ENCODE data around the gene PCNX2.
"Not testable (repeated sequence)": the region's sequence is repeated elsewhere in the genome, so short reads cannot be mapped to it uniquely, and the experiment has no call there.

The PCNX2 gene

DNA sequence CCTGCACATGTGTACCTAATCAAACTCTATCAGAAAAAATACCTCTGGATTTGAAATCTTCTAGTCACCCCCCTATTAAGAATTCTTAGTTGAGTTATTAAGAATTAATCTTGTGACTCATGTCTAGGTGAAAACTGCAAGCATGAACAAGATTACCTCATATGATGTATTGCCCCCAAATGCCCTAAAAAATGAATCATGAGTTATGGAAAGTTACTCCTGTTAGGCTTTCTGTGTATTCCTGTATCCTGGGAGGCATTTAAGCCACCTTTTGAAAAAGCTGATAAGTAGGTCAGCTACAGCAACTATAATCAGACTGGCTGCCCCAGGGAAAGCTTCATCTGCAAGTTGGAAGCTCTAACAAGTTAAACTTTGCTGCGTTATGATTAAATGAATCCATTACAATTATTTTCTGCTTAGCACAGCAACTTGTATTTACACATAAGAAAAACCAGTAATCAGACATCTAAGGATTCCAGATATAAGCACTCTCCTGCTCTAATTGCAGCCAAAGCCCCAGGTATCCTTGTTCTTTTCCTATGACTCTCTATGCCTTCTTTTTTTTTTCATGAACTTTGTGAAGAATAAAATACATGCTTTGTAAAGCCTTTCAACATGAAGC, 197.5 kb downstream of the PCNX2 start:
- no peak for DNase-seq (ENCODE audit: low read depth)

DNA sequence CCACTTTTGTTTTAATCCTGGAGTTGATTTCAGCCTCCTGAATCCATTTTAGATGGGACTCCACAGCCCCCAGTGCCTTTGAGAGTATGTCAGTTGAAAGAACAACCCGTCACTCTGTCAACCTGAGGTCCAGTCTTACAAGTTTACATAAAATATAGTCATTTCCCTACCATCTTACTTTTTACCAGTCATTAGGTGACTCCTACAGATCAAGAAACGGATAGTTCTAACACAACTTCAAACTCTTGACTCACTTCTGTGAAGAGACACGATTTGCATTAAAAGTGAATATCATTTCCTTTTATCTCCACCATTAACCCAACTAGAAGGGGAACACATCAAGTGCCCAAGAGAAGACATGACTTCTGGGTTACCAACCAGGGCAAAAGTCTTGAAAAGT, 198.0 kb downstream of the PCNX2 start:
- DNase-seq (ENCODE audit: low read depth) = no peak

DNA sequence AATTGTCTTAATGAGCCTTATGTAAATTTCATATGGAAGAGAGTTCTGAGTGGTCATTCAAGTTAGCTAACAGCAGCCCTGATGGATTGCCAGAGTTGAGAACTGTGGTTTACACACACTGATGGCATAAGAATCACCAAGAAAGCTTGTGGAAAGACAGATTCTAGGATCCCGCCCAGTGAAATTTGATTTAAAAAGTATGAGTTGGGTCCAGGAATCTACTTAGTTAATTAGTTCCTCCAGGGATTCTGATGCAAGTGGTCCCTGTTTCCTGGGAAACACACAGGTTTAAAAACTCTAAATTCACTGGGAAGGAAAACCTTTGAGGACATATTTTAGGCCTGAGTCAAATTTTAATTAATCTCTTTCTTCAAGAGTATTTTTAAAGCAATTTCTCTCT, 200.8 kb downstream of the PCNX2 start:
- no peak for DNase-seq (ENCODE audit: low read depth)

DNA sequence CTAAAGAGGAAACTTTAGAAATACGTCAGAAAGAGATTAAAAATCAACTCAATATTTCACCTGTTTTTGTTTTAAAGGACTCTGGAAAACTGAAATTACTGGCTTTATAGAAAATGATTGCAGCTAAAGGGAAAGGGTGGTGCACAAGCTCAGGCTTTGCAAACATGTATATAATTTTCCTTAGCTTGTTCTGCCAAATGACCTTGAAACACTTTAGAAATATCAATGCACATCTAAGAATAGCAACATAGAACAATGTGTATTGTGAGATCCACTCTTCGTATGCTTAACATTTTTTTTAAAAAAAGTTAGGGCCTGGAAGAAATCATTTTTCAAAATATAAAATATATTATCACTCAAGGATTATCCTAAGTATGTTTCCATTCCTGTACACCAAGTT, 201.3 kb downstream of the PCNX2 start:
- no peak for DNase-seq (ENCODE audit: low read depth)

DNA sequence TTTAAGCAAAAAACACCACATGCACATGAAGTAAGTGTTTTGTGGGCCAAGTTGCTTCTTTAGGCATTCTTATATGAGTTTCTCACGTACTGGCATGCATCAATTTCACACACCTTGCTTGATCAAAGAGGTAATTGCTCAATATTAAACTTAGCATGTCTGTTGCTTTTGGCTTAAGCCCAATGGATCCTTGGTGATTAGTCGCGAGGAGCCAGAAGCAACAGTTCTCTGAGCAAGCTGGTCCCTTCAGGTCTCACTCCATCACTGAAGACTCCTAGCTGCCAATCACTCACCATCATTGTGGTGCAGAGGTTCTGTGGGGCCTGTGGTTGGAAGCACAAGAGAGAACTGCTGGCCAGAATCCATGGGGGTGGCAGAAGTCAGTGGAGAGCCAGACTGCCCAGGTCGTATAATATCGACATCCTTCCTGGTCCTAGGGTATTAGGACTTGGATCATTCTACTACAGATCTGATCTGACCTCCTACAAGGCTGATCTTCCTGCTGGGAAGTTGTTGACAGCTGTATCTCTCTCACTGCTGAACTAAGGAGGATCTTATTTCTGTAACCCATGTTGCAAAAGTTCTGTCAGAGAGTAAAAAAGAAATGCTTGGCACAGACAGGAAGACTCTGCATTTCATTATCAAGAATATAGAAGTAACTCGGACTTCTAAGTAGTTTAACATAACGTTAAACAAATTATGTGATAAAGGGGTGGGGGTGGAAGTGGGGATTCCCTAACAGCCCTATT, 204.6 kb downstream of the PCNX2 start:
- no peak for DNase-seq (ENCODE audit: low read depth)

DNA sequence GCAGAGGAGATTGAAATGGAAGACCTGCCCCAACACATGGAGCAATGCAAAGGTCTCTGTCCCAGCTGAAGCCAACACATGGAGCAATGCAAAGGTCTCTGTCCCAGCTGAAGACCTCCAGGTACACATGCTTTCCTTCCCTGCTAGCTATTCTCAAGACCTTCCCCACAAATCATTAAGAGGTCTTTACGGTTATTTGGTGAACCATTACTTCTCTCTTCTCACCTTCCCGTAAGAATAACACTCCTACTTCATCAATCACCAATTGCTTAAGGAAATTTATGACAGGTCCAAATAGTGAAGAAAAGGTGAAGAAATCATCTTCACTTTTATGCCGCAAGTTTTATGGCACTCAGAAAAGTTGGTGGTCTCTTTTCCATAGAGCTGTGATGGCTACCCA, 206.3 kb downstream of the PCNX2 start:
- DNase-seq (ENCODE audit: low read depth) = no peak

DNA sequence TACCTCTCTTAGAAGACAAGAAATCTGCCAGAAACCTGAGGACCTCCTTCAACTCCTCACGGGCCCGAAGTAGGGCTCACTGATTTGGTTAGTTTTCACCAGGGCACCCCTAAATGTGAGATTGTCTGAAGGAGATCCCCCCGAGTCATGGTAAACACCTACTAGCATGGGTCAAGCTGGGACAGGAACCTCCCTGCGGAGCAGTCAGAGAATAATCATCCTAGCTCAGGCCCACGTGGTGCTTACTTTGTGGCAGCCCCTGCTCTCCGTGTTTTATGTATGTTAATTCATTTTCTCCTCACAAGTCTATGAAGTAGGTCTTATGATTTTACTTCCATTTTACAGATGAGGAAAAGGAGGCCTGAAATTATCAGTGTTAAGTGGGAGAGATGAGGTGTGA, 206.9 kb downstream of the PCNX2 start:
- DNase-seq (ENCODE audit: low read depth) = no peak

DNA sequence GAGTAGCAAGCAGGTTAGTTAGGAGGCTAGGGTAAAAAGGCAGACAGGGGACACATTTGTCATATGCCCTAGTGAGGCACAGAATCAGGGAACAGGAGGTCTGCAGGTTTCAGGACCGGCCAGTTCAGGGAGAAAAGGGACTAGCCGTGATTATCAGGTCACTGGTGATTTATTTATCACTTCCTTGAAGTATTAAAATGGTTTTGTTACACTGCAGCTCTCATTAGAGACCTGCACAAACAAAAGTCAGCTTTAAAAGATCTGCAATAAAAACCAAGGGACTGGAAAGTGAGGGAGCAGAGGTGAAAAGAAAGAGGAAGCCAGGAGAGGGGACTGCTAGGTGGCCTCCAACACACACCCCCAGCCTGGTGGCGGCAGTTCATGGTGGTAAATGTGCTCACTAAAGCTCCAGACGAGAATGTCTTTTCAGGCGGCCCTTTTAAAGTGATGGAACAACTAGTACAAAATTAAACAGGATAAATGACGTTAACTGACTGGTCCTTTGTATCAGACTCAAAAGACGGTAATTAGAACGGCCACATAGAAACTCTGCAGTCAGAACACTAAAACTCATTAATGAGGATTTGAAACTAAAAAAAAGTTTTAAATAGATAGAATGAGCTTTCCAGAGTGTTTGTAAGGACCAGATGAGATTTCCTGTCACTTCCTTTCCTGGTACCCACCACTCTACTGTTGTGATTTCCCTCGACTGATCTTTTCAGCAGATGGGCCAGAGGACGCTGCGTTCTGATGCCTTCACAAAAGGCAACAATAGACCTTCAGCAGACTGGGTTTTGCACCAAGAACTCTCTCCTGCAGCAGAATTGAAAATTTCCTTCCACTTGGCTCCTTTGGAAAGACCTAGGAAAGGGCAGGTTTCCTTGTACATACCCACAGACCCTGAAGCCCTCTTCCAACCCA, 208.3 kb downstream of the PCNX2 start:
- no peak for DNase-seq (ENCODE audit: low read depth)

DNA sequence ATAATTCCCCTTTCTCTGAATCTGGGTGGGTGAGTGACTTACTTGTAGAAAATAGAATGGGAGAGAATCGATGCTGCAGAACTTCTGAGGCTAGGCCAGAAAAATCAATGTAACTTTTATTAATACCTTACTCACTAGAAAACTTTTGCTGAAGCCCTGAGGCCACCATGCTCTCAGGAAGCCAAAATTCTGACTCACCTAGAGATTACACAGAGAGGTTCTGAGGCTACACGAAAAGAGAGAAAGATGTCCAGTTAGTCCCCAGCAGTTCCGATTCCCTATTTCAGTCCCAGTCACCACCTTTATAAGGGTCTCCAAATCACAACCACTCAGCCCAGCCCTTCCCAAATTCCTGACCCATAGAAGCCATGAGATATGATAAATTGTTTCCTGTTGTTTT, 210.0 kb downstream of the PCNX2 start:
- no peak for DNase-seq (ENCODE audit: low read depth)

DNA sequence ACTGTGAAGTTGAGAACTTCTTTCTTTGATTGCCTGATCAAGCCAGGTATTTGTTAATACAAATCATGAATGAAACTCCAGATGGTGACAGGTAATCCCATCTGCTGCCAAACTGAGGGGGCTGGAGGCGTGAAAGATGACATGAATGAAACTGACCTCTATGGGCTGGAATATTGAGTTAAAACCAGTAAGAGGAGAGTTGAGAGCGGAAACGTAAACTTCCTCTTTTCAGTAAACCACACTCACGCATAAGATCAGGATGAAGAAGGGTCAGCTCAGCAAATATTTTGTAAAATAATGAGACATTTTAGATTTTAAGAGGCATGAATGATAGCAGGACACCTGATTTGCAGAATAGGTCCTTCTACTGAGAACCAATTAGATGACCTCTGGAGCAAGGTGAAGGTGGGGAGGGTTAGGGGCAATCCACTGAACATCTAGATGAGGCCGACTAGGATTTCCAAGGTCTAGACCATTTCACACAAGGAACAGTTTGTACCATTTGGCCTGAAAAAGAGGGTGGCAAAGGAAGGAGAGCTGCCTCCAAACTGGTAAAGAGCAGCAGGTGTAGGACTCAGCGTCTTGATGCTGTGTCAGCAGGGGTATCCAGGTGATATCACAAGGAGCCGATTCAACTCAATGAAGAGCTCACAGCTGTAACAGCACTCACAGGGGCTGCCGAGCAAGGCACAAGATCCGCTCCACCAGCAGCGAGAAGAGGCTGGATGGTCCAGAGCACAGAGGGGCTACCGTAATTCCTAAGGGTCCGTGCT, 212.6 kb downstream of the PCNX2 start:
- no peak for DNase-seq (ENCODE audit: low read depth)

DNA sequence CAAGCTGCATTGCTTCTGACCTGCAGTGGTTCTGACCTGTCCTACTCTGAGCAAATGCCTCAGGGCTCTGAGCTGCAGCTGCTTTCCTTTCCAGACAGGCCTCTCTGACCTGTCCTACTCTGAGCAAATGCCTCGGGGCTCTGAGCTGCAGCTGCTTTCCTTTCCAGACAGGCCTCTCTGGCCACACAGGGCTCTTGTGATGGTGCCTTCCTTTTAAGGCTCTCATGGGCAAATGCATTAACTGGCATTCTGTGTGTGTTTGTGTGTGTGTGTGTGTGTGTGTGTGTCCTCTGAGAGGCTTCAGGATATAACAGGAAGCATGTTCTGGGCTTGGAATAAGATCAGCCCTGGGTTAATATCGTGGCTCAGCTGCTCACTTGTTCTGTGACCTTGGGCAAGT, 213.8 kb downstream of the PCNX2 start:
- DNase-seq (ENCODE audit: low read depth) = no peak

DNA sequence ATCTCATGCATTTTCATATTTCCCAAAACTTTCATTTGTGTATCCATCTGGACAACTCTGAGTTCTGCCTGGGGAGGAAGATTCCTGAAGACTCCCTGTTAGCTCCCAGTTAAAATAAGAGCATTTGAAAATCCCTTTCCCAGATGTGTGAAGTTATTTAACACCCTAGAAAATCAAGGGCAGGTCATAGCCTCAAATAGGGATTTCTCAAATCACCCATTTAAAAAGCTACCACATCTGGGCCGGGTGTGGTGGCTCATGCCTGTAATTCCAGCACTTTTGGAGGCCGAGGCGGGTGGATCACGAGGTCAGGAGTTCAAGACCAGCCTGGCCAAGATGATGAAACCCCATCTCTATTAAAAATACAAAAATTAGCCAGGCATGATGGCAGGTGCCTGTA, 214.7 kb downstream of the PCNX2 start:
- DNase-seq (ENCODE audit: low read depth) = not testable (repeated sequence)

DNA sequence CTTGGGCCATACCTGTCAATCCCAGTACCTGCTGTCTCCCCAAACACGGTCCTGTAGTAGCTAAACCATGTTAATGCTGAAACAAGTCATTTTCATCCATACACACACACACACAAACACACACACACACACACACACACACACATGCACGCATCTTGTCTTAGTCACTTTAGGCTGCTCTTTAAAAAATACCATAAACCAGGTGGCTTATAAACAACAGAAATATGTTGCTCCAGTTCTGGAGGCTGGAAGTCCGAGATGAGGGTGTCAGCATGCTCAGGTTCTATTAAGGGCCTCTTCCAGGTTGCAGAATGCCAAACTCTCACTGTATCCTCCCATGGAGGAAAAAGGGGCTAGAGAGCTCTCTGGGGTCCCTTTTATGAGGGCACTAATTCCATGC, 215.2 kb downstream of the PCNX2 start:
- DNase-seq (ENCODE audit: low read depth) = no peak

DNA sequence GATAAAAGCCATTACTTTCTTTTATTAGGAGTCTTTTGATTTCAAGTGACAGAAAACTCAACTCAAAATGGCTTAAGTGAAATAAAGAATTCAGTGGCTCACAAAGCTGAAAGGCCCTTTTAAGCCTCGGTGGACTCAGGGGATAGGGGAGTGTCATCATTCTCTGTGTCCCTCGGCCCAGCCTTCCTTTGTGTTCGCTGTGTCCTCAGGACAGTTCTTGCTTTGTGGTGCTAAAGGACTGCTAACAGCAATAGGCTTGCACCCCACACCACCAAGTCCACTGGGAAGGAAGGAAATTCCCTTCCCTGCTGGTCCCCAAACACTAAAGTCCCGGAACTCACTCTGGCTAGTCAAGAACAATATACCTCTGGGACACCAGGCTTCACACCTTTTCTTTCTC, 216.0 kb downstream of the PCNX2 start:
- DNase-seq (ENCODE audit: low read depth) = no peak

DNA sequence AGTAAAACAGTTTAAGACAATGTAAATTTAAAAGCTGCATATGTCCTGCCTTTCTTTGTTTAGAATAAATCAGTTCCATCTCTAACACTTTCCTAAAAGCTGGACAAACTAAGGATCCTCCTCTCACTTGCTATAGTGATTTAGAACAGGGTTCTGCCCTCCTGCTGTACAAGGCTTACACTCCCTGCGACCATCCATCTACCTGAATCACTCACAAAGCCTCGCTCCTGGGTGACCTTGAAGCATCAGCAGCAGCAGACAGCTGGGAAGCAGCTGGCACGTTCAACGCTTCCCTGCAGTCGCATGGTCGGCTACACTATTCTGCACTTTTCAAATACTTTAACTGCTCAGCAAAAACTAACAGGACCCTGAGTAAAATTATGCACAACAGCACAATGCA, 217.1 kb downstream of the PCNX2 start:
- DNase-seq (ENCODE audit: low read depth) = no peak

DNA sequence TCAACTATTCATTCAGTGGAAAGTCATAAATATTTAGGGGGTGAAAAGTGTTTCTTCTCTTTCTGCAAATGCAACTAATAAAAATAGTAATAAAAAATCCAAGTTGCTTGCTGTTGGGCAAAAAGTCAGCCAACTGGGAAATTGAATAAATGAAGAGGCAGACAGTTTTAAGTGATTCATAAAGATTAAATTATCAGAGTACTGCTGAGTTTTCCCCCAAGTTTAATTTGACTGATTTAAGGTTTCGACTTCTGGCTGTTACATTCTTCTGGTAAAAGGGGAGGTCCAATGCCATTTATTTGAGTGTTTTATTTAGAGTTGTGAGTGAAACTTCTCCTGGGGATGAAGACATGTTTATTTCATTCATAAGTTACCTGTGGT, 219.6 kb downstream of the PCNX2 start:
- DNase-seq (ENCODE audit: low read depth) = no peak

DNA sequence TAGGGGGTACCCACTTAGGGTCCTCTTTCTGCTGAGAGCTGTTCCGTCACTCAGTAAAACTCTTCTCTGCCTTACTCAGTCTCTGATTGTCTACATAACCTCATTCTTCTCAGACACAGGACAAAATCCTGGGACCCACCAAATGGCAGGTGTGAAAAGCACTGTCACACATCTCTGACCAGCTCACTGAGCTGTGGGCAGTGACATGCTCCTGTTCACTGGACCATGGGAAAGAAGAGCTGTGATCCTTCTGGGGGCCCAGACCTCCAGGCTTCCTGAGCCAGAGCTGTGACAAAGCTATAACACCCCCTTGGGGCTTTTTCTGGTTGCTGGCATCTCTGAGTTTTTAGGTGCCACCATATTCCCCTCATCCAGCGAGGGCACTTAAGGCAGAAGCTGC, 229.4 kb downstream of the PCNX2 start:
- no peak for DNase-seq (ENCODE audit: low read depth)

DNA sequence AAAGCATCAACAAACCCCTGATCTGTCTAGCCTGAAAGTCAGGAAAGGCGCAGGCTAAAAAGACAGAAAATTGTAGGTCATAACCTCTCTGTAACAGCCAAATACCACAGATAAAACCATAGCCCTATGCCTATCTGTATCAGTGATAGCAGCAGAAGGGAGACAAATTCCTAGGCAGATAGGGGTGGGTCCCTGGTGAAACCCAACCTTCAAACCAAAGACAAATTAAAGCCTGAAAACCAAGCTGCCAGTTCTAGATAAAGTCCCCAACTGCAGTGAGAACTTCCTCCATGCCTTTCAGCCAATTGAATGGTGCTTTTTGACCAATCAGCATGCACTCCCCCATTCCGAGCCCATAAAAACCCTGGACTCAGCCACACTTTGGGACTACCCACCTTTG, 229.8 kb downstream of the PCNX2 start:
- DNase-seq (ENCODE audit: low read depth) = no peak

DNA sequence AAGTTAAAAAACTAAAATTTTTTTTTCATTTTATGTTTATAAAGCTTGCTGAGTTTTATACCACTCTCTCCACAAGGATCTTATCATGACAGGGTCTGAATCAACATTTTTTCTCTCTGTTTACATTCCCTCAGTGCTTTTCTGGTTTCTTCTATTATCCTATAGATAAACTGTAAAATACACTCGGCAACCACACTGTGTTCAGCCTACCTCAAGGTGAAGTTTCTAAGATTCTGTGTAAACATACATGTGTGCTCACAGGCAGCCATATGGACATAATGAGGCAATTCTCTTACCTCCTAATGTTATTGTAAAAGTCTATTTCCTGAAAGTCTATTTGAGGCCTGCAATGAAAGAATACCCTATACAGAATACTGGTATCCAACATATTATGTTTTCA, 230.5 kb downstream of the PCNX2 start:
- no peak for DNase-seq (ENCODE audit: low read depth)

DNA sequence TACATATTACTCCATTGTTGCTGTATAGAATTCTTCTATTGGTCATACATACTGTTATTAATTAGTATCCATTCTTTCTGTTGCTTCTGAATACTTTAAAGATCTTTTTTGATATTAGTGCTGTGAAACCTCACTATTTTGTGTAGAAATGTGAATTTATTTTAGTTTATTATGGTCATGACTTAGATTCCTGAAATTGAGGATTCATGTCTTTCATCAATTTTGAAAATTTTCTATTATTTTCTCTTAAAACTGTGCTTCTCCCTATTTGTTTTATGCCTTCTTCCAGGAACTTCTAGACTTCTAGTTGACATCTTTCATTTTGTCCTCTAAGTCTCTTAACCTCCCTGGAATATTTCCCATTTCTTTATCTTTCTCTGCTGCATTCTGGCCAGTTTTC, 232.1 kb downstream of the PCNX2 start:
- no peak for DNase-seq (ENCODE audit: low read depth)

DNA sequence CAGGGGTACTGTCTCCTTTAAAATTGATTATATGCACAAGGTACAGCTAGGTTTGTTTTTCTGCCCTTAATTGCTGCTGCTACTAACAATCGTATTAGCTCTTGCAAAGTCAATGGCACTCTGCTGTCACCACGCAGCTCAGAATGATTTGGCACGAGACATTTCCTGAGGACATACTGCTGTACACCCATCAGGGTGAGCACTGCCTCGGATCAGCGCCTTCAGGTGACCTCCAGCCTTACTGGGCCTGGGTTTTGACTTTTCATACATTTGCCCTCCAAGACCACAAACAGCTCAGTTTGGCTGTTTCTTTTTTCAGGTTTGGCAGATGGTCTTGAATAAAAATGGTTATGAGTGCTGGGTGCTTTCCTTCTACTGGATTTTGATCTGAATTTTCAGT, 234.3 kb downstream of the PCNX2 start:
- no peak for DNase-seq (ENCODE audit: low read depth)

DNA sequence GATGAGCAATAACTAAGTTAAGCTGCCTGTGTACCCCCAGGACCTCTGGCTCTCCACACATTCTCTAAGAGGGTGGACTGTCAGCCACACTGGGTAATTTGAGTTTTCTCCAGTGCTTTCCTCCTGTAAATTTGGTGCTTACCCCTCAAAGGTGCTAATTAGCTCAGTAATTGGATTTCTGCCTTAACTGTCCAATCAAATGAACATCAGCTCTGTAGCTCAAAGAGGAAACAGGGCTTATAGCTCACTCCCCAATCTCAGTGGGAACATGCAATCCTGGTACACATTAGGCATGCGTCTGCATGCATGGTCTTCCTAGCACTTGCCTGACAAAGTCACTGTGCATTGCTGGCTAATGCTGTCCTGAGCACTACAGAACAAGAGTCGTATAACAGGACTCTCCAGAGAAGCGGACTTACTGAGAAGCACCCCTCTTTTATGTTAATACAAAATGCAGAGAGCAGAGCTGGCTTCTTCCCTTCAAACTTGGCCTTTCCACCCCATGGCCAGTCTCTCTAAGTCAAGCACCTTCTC, 235.0 kb downstream of the PCNX2 start:
- DNase-seq (ENCODE audit: low read depth) = no peak

Measured in stimulated activated CD8-positive, alpha-beta memory T cell treated with anti-CD3 and anti-CD28 coated beads, Interleukin-4, amount 100 ng/mL, for 24 hours (primary cell).